Mucosa of stomach (tissue), 1 donor: Measurements from ENCODE around the gene TSPAN15.
A peak's percentile ranks its signal among the peaks of the same experiment; 100 is the strongest.
"Not testable (repeated sequence)": the region's sequence is repeated elsewhere in the genome, so short reads cannot be mapped to it uniquely, and the experiment has no call there.

Experiments used
- H3K27me3 ChIP-seq: one replicate; pipeline ENCODE4 v1.7.0; 2013; ENCODE audit warnings: mild to moderate bottlenecking, low read length; ENCODE audit not compliant: control insufficient read depth, insufficient read depth
- H3K36me3 ChIP-seq: one replicate; pipeline ENCODE4 v1.7.0; 2013; ENCODE audit warnings: low read length; ENCODE audit not compliant: control insufficient read depth, insufficient read depth
- H3K4me1 ChIP-seq: one replicate; pipeline ENCODE4 v1.7.0; 2013; ENCODE audit warnings: mild to moderate bottlenecking, low read length; ENCODE audit not compliant: control insufficient read depth, insufficient read depth
- H3K4me3 ChIP-seq: one replicate; pipeline ENCODE4 v1.7.0; 2013; ENCODE audit warnings: low read length
- H3K9ac ChIP-seq: one replicate; pipeline ENCODE4 v1.7.0; 2013; ENCODE audit warnings: mild to moderate bottlenecking, low read length, moderate library complexity
- H3K9me3 ChIP-seq: one replicate; pipeline ENCODE4 v1.7.0; 2013; ENCODE audit warnings: mild to moderate bottlenecking, low read length, moderate library complexity; ENCODE audit not compliant: control insufficient read depth
- donor health status: Pancreatic carcinoma.

Gene TSPAN15

GRCh38 chr10:69437321-69438259 lies 13.7 kb upstream of the TSPAN15 start:
- H3K4me1 ChIP-seq, result peaks cover 42% of the 10 kb centered on the region
- H3K36me3 ChIP-seq, result no peaks in the 10 kb centered on the region
- no peaks in the 10 kb centered on the region for H3K9me3 ChIP-seq
- peak overlapping the region; percentile 69 for H3K9ac ChIP-seq
- H3K4me3 ChIP-seq, result no peak overlapping the region
- H3K27me3 ChIP-seq, result no peaks in the 10 kb centered on the region

- H3K36me3 ChIP-seq, result no peaks in the 10 kb centered on the region
- no peak overlapping the region for H3K4me3 ChIP-seq
- no peaks in the 10 kb centered on the region for H3K27me3 ChIP-seq
- no peaks in the 10 kb centered on the region for H3K9me3 ChIP-seq
- H3K9ac ChIP-seq, result peak overlapping the region; percentile 69
- H3K4me1 ChIP-seq, result peaks cover 42% of the 10 kb centered on the region
These were observed 12.5 kb upstream of the TSPAN15 start for GRCh38 chr10:69438536-69439349.

GRCh38 chr10:69439350-69439739 lies 11.9 kb upstream of the TSPAN15 start:
- Histone ChIP-seq H3K9ac (peak overlapping the region; percentile 69), H3K27me3 (no peaks in the 10 kb centered on the region), H3K4me1 (peaks cover 36% of the 10 kb centered on the region), H3K36me3 (no peaks in the 10 kb centered on the region), H3K4me3 (no peak overlapping the region), H3K9me3 (no peaks in the 10 kb centered on the region)

GRCh38 chr10:69439813-69440506 lies 11.3 kb upstream of the TSPAN15 start:
- peak overlapping the region; percentile 69 for H3K9ac ChIP-seq
- no peaks in the 10 kb centered on the region for H3K9me3 ChIP-seq
- no peaks in the 10 kb centered on the region for H3K36me3 ChIP-seq
- no peaks in the 10 kb centered on the region for H3K27me3 ChIP-seq
- H3K4me3 ChIP-seq, result no peak overlapping the region
- peaks cover 33% of the 10 kb centered on the region for H3K4me1 ChIP-seq

- Histone ChIP-seq H3K27me3 (no peaks in the 10 kb centered on the region), H3K4me3 (no peak overlapping the region), H3K36me3 (no peaks in the 10 kb centered on the region), H3K4me1 (peaks cover 53% of the 10 kb centered on the region), H3K9me3 (no peaks in the 10 kb centered on the region), H3K9ac (no peak overlapping the region)
These were observed 7.9 kb upstream of the TSPAN15 start for GRCh38 chr10:69443354-69443753.

- H3K4me1 ChIP-seq, result peaks cover 53% of the 10 kb centered on the region
- H3K9ac ChIP-seq, result no peak overlapping the region
These were observed 6.2 kb upstream of the TSPAN15 start for GRCh38 chr10:69445041-69445440.

GRCh38 chr10:69446229-69446628 lies 5.0 kb upstream of the TSPAN15 start:
- Histone ChIP-seq H3K36me3 (no peaks in the 10 kb centered on the region), H3K27me3 (no peaks in the 10 kb centered on the region), H3K9ac (no peak overlapping the region), H3K4me1 (peaks cover 60% of the 10 kb centered on the region), H3K9me3 (no peaks in the 10 kb centered on the region), H3K4me3 (no peak overlapping the region)

More at GRCh38 chr10:69445041-69445440, 6.2 kb upstream of the TSPAN15 start:
- no peak overlapping the region for H3K4me3 ChIP-seq
- no peaks in the 10 kb centered on the region for H3K9me3 ChIP-seq
- no peaks in the 10 kb centered on the region for H3K27me3 ChIP-seq
- no peaks in the 10 kb centered on the region for H3K36me3 ChIP-seq

GRCh38 chr10:69446650-69447151 lies 4.6 kb upstream of the TSPAN15 start:
- peaks cover 60% of the 10 kb centered on the region for H3K4me1 ChIP-seq
- H3K36me3 ChIP-seq, result no peaks in the 10 kb centered on the region

GRCh38 chr10:69449841-69450240 lies 1.4 kb upstream of the TSPAN15 start:
- Histone ChIP-seq H3K4me1 (peaks cover 84% of the 10 kb centered on the region), H3K36me3 (no peaks in the 10 kb centered on the region), H3K4me3 (no peak overlapping the region), H3K27me3 (no peaks in the 10 kb centered on the region), H3K9me3 (no peaks in the 10 kb centered on the region), H3K9ac (peak overlapping the region; percentile 88)

More at GRCh38 chr10:69446650-69447151, 4.6 kb upstream of the TSPAN15 start:
- Histone ChIP-seq H3K9me3 (no peaks in the 10 kb centered on the region), H3K27me3 (no peaks in the 10 kb centered on the region), H3K9ac (peak overlapping the region; percentile 33), H3K4me3 (no peak overlapping the region)

- not testable (repeated sequence) for H3K27me3 ChIP-seq, H3K36me3 ChIP-seq, H3K4me3 ChIP-seq, H3K9me3 ChIP-seq
- peaks cover 86% of the 10 kb centered on the region for H3K4me1 ChIP-seq
- H3K9ac ChIP-seq, result peak overlapping the region; percentile 88
These were observed 870 bp upstream of the TSPAN15 start for GRCh38 chr10:69450395-69450794.

GRCh38 chr10:69451784-69452251 lies 553 bp downstream of the TSPAN15 start:
- peak overlapping the region; percentile 38 for H3K4me3 ChIP-seq
- peak overlapping the region; percentile 88 for H3K9ac ChIP-seq
- H3K27me3 ChIP-seq, result no peaks in the 10 kb centered on the region
- peaks cover 81% of the 10 kb centered on the region for H3K4me1 ChIP-seq
- H3K9me3 ChIP-seq, result no peaks in the 10 kb centered on the region
- H3K36me3 ChIP-seq, result no peaks in the 10 kb centered on the region
